ENCODE measurements around the gene HLA-C.
"Not testable (repeated sequence)": the region's sequence is repeated elsewhere in the genome, so short reads cannot be mapped to it uniquely, and the experiment has no call there.

GRCh38 chr6:31279647-31280046 is 7.8 kb upstream of the HLA-C start:
- TF ChIP-seq CTCF, POLR2AphosphoS5 (IDR thresholded peaks at IDR 0.05): not testable (repeated sequence)

All from breast epithelium (tissue), 3 donors.